Effector memory CD8-positive, alpha-beta T cell (primary cell): ENCODE data around the gene NAA80.

Source experiments
- ATAC-seq: fragments of 150-1000 bp; cut with Tn5 transposase; replicated peaks from 2 replicates; pipeline ENCODE4 v1.10.0; 2021; ENCODE audit warnings: mild to moderate bottlenecking, moderate library complexity
- DNase-seq, 3 experiments: peaks; one replicate each; pipeline ENCODE4 v3.0.0; 2021
- H3K27ac Mint-ChIP-seq, 2 donors: one replicate each; pipeline ENCODE4 v1.8.0; 2022; ENCODE audit warnings: mild to moderate bottlenecking in 2 of 2, mixed read lengths in 2 of 2, moderate library complexity in 2 of 2
- H3K27me3 Mint-ChIP-seq, 2 donors: one replicate each; pipeline ENCODE4 v1.8.0; 2022; ENCODE audit warnings: mixed read lengths in 2 of 2
- H3K36me3 Mint-ChIP-seq: one replicate; pipeline ENCODE4 v1.8.0; 2022; ENCODE audit warnings: mild to moderate bottlenecking, moderate library complexity, mixed read lengths; ENCODE audit not compliant: insufficient read depth
- H3K4me1 Mint-ChIP-seq, 2 donors: one replicate each; pipeline ENCODE4 v1.8.0; 2022; ENCODE audit warnings: low read depth in 2 of 2, mixed read lengths in 2 of 2
- H3K4me3 Mint-ChIP-seq, 2 donors: one replicate each; pipeline ENCODE4 v1.8.0; 2022; ENCODE audit warnings: mild to moderate bottlenecking in 2 of 2, mixed read lengths in 2 of 2, moderate library complexity in 2 of 2
- H3K9me3 Mint-ChIP-seq, 2 donors: one replicate each; pipeline ENCODE4 v1.8.0; 2022; ENCODE audit warnings: mixed read lengths in 2 of 2

NAA80 gene

GRCh38 chr3:50254577-50255250, 44.5 kb downstream of the NAA80 start:
- no peak for ATAC-seq
- peaks cover 74% of the 10 kb centered on the region for H3K36me3 Mint-ChIP-seq
- H3K9me3 Mint-ChIP-seq, result no peaks in the 10 kb centered on the region
- no peaks in the 10 kb centered on the region for H3K27me3 Mint-ChIP-seq
- peak overlapping the region in 1 of 2 donors; percentile 89 for H3K27ac Mint-ChIP-seq
- no peak overlapping the region for H3K4me3 Mint-ChIP-seq
- H3K4me1 Mint-ChIP-seq, result peaks cover 23 to 32% of the 10 kb centered on the region in 2 donors
- DNase-seq, result no peak

- H3K27ac Mint-ChIP-seq, result peak overlapping the region; percentile 86 to 94
- H3K4me3 Mint-ChIP-seq, result peak overlapping the region in 1 of 2 donors; percentile 1
- H3K36me3 Mint-ChIP-seq, result peaks cover 57% of the 10 kb centered on the region
- H3K27me3 Mint-ChIP-seq, result no peaks in the 10 kb centered on the region
- H3K9me3 Mint-ChIP-seq, result no peaks in the 10 kb centered on the region
- H3K4me1 Mint-ChIP-seq, result peaks cover 39 to 49% of the 10 kb centered on the region in 2 donors
- DNase-seq (no peak), ATAC-seq (no peak)
These were observed 48.0 kb downstream of the NAA80 start for GRCh38 chr3:50251220-50251619.

- Mint-ChIP-seq H3K27ac (peak overlapping the region; percentile 86 to 94), H3K36me3 (peaks cover 58% of the 10 kb centered on the region), H3K4me1 (peaks cover 44 to 56% of the 10 kb centered on the region in 2 donors), H3K4me3 (peak overlapping the region; percentile 27 to 57), H3K9me3 (no peaks in the 10 kb centered on the region), H3K27me3 (no peaks in the 10 kb centered on the region)
- DNase-seq, result no peak
- no peak for ATAC-seq
These were observed 48.7 kb downstream of the NAA80 start for GRCh38 chr3:50250514-50250913.

- peaks cover 54 to 62% of the 10 kb centered on the region in 2 donors for H3K4me1 Mint-ChIP-seq
- no peak overlapping the region for H3K4me3 Mint-ChIP-seq
- H3K27ac Mint-ChIP-seq, result peak overlapping the region; percentile 86 to 94
- H3K36me3 Mint-ChIP-seq, result peaks cover 58% of the 10 kb centered on the region
- DNase-seq (no peak), ATAC-seq (no peak)
- H3K27me3 Mint-ChIP-seq, result no peaks in the 10 kb centered on the region
- H3K9me3 Mint-ChIP-seq, result no peaks in the 10 kb centered on the region
These were observed 49.7 kb downstream of the NAA80 start for GRCh38 chr3:50249457-50249856.

GRCh38 chr3:50248387-50248786, 50.8 kb downstream of the NAA80 start:
- Mint-ChIP-seq H3K4me1 (peaks cover 58 to 66% of the 10 kb centered on the region in 2 donors), H3K9me3 (no peaks in the 10 kb centered on the region), H3K27ac (peak overlapping the region; percentile 90 to 94), H3K4me3 (peak overlapping the region; percentile 29 to 48), H3K27me3 (no peaks in the 10 kb centered on the region), H3K36me3 (peaks cover 58% of the 10 kb centered on the region)
- DNase-seq (no peak), ATAC-seq (no peak)

- Mint-ChIP-seq H3K4me1 (peaks cover 72 to 75% of the 10 kb centered on the region in 2 donors), H3K27me3 (no peaks in the 10 kb centered on the region), H3K36me3 (peaks cover 59% of the 10 kb centered on the region), H3K4me3 (peak overlapping the region; percentile 74 to 83), H3K27ac (peak overlapping the region; percentile 93 to 94), H3K9me3 (no peaks in the 10 kb centered on the region)
- ATAC-seq, result peak; percentile 76
- DNase-seq, result peak; percentile 71 to 73 (median 71)
These were observed 52.7 kb downstream of the NAA80 start for GRCh38 chr3:50246517-50246954.
